Tibial artery (tissue), 4 donors: ENCODE measurements around the gene TMC8.

Experiments used
- DNase-seq, 2 donors: peaks; one replicate each; pipeline ENCODE4 v3.0.0-alpha.2; 2019
- H3K27ac ChIP-seq, 2 donors: fragments of 200-600 bp; sonication (generic) in 1 of 2; 1 replicate in 1 of 2; 2 replicates in 1 of 2; pipeline ENCODE4 v1.5.1; 2018 to 2019; ENCODE audit warnings: mild to moderate bottlenecking in 1 of 2
- H3K27me3 ChIP-seq, 2 donors: fragments of 200-600 bp; sonication (generic) in 1 of 2; one replicate each; pipeline versions ENCODE4 v1.5.1 to v1.6.0; 2016 to 2019
- H3K36me3 ChIP-seq, 3 donors: fragments of 200-600 bp; sonication (generic) in 2 of 3; one replicate each; pipeline ENCODE4 v1.5.1; 2016 to 2019; ENCODE audit warnings: mild to moderate bottlenecking in 2 of 3
- H3K4me1 ChIP-seq, 4 donors: fragments of 200-600 bp; sonication (generic) in 2 of 4; 1 replicate in 3 of 4; 2 replicates in 1 of 4; pipeline ENCODE4 v1.5.1; 2016 to 2019
- H3K4me3 ChIP-seq, 2 donors: fragments of 200-600 bp; sonication (generic) in 1 of 2; 1 replicate in 1 of 2; 2 replicates in 1 of 2; pipeline ENCODE4 v1.5.1; 2018 to 2019; ENCODE audit warnings: mild to moderate bottlenecking in 2 of 2
- H3K9me3 ChIP-seq, 3 donors: fragments of 200-600 bp; sonication (generic) in 1 of 3; one replicate each; pipeline ENCODE4 v1.5.1; 2016 to 2019
- intact Hi-C: fragments of 100-400 bp; cut with DNase I; formaldehyde crosslinking; loops from one replicate; pipeline ENCODE4 v1.15.0; 2023; ENCODE audit warnings: low total_unique reads
- TF ChIP-seq, protein P1 (sequence below), 2 experiments: fragments of 200-600 bp in 1 of 2; fragments of 450-650 bp in 1 of 2; IDR thresholded peaks; one replicate each; pipeline ENCODE4 v1.5.1; 2017 to 2019; ENCODE audit warnings: antibody characterized with exemption in 2 of 2, mild to moderate bottlenecking in 1 of 2, moderate library complexity in 1 of 2

TMC8 gene

DNA sequence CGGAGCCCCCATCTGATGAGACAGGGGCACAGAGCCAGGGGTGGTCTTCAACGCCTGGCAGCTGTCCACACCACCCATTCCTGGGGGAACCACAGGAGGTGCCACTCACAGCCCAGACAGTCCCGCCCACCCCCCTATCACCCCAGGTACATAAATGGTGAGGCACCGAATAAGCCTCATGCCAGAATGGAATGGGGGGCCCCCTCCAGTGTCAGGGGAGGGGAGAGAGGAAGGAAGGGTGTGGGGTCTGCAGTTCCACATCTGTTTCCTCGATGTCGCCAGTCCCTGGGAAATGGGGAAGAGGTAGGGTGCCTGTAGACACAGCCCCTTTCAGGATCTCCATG is 3.7 kb upstream of the TMC8 start:
- peaks cover 0 to 90% of the 10 kb centered on the region in 2 donors for H3K27me3 ChIP-seq
- no peak for DNase-seq
- H3K27ac ChIP-seq = no peak overlapping the region
- intact Hi-C loops = no loop called here
- TF ChIP-seq, protein P1, sequence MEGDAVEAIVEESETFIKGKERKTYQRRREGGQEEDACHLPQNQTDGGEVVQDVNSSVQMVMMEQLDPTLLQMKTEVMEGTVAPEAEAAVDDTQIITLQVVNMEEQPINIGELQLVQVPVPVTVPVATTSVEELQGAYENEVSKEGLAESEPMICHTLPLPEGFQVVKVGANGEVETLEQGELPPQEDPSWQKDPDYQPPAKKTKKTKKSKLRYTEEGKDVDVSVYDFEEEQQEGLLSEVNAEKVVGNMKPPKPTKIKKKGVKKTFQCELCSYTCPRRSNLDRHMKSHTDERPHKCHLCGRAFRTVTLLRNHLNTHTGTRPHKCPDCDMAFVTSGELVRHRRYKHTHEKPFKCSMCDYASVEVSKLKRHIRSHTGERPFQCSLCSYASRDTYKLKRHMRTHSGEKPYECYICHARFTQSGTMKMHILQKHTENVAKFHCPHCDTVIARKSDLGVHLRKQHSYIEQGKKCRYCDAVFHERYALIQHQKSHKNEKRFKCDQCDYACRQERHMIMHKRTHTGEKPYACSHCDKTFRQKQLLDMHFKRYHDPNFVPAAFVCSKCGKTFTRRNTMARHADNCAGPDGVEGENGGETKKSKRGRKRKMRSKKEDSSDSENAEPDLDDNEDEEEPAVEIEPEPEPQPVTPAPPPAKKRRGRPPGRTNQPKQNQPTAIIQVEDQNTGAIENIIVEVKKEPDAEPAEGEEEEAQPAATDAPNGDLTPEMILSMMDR (IDR thresholded peaks at IDR 0.05) = no peak
- peaks cover 0 to 64% (median 49%) of the 10 kb centered on the region in 4 donors for H3K4me1 ChIP-seq
- H3K9me3 ChIP-seq = no peaks in the 10 kb centered on the region
- no peak overlapping the region for H3K4me3 ChIP-seq
- peaks cover 0 to 26% (median 4%) of the 10 kb centered on the region in 3 donors for H3K36me3 ChIP-seq

DNA sequence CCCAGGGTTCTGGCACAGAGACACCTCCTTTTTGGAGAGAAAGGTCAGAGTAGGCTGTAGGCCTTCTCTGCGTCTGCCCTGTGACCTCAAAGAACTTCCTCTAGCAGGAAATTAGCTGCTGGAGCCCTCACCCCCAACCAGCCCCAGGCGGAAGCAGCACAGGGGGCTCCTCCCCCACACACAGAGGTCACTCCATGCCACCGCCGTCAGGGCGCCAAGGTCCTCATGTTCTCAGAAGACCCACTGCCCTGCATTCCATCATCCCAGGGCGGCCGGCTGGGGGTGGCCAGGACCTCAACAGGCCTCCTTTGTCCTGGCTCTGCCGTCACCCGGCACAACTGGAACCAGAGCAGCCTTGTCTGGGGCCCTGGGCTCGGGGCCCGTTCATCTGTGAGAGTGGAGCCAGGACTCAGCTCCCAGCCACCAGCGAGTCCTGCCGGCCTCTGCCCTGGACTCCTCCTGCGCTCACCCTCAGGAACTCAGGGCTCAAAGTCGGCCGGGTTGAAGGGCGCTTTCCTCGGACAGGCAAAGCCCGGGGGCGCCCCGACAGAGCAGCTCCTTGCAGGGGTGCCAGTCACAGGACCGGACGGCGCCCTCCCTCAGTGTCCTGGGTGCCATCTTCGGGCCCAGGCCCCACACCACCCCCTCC is 3.2 kb upstream of the TMC8 start:
- no peak for DNase-seq
- Histone ChIP-seq H3K27ac (no peak overlapping the region), H3K9me3 (no peaks in the 10 kb centered on the region), H3K4me1 (peaks cover 0 to 69% (median 54%) of the 10 kb centered on the region in 4 donors), H3K27me3 (peaks cover 0 to 95% of the 10 kb centered on the region in 2 donors), H3K4me3 (peak overlapping the region; percentile 42 to 59), H3K36me3 (peaks cover 0 to 21% (median 0%) of the 10 kb centered on the region in 3 donors)
- TF ChIP-seq, protein P1 (IDR thresholded peaks at IDR 0.05) = no peak
- intact Hi-C loops = no loop called here

DNA sequence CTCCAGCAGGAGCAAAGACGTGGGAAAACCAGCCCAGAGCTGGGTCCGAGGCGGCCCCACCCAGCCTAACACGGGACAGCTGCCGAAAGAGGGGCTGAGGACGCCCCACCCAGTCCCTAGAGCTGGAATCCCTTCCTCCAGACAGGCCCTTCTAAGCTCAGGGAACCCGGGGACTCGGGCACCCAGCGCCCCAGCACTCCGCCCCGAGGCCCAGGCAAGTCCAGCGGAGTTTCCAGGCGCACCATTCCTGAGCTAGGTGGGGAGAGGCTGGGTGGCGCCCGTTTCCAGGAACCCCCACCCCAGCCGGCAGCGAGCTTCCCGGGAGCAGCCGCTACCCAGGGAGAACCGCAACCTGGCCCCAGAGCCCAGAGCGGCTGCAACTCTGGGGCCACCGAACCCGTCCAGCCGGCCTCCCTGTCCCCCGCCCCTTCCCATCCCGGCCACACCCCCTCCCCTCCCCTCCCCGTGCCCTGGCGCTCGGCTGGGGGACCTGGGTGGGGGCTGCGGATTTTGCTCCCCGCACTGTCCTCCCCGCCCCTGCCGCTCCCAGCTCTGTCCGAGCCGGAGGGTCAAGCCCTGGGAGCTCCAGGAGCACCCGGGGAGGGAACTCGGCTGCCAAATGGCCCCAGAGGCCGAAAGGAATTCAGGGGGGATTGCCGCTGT is 2.6 kb upstream of the TMC8 start:
- H3K27ac ChIP-seq = no peak overlapping the region
- peaks cover 0 to 71% (median 56%) of the 10 kb centered on the region in 4 donors for H3K4me1 ChIP-seq
- H3K9me3 ChIP-seq = no peaks in the 10 kb centered on the region
- TF ChIP-seq, protein P1 (IDR thresholded peaks at IDR 0.05) = no peak
- peaks cover 0 to 18% (median 0%) of the 10 kb centered on the region in 3 donors for H3K36me3 ChIP-seq
- intact Hi-C loops = no loop called here
- no peak for DNase-seq
- peak overlapping the region; percentile 42 to 59 for H3K4me3 ChIP-seq
- H3K27me3 ChIP-seq = peaks cover 0 to 94% of the 10 kb centered on the region in 2 donors

DNA sequence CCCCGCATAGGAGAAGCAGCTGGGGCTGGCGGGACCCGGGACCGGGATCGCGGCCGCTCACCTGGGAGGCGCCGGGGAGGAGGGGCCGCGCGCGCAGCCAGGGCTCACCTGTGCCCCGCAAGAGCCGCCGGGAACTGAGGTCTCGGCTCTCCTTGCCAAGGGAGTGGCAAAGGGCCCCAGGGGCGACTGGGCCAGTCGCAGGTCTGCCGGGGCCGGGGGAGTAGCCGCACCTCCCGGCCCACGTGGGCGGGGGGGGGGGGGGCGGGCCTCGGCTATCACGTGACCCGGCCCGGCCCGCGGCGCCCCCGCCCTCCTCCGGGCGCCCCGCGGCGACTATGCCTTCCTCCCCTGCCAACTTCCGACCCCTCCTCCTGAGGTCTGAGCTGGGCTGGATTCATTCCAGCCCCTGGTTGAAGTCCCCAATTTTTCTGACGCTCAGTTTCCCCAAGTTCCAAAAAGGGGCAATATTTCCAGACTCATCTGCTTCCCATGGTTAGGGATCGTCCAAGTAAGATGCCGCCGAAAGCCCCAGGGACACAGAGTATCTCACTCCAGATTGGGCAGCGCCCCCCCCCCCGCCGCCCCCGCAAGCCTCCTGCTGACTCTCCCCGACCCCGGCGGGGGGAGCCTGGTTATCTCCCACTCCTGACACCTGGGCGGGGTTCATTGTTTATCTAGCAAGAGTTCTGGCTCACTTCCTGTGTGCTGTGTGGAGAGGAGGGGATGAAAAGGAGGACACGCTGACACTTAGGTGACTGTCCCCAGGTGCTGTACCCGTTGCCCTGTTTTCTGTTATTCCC is 1.8 kb upstream of the TMC8 start, which contains the start of gene TMC6:
Gene TMC6, minus strand, starts transcription at position 205 of the 800 bp plus-strand sequence. CDS start 1,923 bp downstream, outside the sequence.
- Histone ChIP-seq H3K27ac (no peak within 1 kb of the TSS), H3K4me3 (peak within 1 kb of the TSS; percentile 42 to 59), H3K4me1 (peaks cover 0 to 71% (median 56%) of the 10 kb centered on the region in 4 donors), H3K36me3 (peaks cover 0 to 17% (median 0%) of the 10 kb centered on the region in 3 donors), H3K9me3 (no peaks in the 10 kb centered on the region), H3K27me3 (peaks cover 0 to 93% of the 10 kb centered on the region in 2 donors)
- DNase-seq = no peak
- TF ChIP-seq, protein P1 (IDR thresholded peaks at IDR 0.05) = no peak
- intact Hi-C loops = no loop called here

DNA sequence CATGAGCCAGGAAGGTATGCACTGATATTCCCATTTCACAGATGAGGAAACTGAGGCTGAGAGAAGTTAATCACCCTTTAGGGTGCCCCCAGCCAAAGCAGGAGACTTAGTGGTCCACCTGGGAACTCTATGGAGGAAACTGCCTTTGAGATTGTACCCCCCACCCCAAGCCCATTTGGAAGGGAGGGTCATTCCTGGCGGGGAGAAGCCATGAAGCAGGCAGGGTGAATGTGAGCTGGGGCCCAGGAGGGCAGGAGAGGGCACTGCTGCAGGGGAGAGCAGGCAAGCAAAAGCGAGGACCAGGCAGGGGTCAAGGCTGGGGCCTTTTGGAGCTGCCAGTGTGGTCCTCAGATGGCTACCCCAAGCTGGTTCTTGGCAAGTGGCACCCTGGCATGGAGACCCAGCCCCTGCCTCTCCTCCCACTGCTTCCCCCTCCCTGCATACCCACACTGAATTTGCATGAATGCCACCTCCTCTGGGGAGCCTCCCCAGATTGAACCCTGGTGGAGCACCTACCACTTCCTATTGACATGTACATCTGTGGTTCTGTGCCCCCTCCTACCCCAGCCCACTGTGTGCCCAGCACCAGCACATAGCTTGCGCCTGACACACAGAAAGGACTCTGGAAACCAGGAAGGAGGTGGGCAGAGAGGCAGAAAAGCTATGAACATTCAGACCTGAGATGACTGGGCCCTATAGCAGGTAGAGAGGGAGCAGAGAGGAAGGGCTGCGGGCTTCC is 1.1 kb upstream of the TMC8 start:
- H3K9me3 ChIP-seq = no peaks in the 10 kb centered on the region
- intact Hi-C loops = no loop called here
- H3K27me3 ChIP-seq = peaks cover 0 to 91% of the 10 kb centered on the region in 2 donors
- no peak overlapping the region for H3K27ac ChIP-seq
- peaks cover 0 to 69% (median 55%) of the 10 kb centered on the region in 4 donors for H3K4me1 ChIP-seq
- no peak overlapping the region for H3K4me3 ChIP-seq
- no peak for DNase-seq
- TF ChIP-seq, protein P1 (IDR thresholded peaks at IDR 0.05) = no peak
- peaks cover 0 to 10% (median 0%) of the 10 kb centered on the region in 3 donors for H3K36me3 ChIP-seq
